Hepatocyte (in vitro differentiated cells): ENCODE measurements around the gene BTBD19.

Experiments used
- EZH2 ChIP-seq: fragments of 200-600 bp; sonication (generic); IDR thresholded peaks from 2 replicates; pipeline ENCODE4 v1.6.1; 2016; ENCODE audit warnings: antibody characterized with exemption, mild to moderate bottlenecking, borderline replicate concordance
- EZH2phosphoT487 ChIP-seq: fragments of 200-600 bp; sonication (generic); IDR thresholded peaks from one replicate; pipeline ENCODE4 v1.6.1; 2018; ENCODE audit warnings: antibody characterized with exemption, mild to moderate bottlenecking, low read depth, moderate library complexity; ENCODE audit not compliant: unreplicated experiment, severe bottlenecking
- TF ChIP-seq, protein P1 (sequence below): fragments of 200-600 bp; sonication (generic); IDR thresholded peaks from 2 replicates; pipeline ENCODE4 v1.5.1; 2016; ENCODE audit warnings: antibody characterized with exemption, mild to moderate bottlenecking; ENCODE audit not compliant: poor library complexity

DNA sequence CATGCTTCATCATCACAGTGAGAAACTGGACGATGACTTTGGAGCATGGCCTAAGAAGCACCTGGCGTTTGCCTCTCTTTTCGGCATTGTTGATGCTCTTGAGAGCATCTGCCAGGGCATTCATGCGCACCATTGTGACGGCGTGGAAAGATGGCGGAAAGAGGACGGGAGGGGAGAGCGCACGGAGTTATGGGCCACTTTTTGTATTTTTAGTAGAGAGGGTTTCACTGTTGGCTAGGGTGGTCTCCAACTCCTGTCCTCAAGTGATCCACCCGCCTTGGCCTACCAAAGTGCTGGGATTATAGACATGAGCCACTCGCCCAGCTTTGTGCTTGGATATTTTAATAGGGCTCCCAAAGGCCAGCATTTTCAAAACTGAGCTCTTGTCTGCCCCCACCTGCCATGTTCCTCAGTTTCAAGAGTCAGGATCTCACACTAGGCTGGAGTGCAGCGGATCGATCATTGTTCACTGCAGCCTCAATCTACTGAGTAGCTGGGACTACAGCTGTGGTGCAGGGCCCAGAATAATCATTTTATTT is 27.7 kb upstream of the BTBD19 start:
- TF ChIP-seq EZH2 (no peak), EZH2phosphoT487 (no peak)
- TF ChIP-seq, protein P1, sequence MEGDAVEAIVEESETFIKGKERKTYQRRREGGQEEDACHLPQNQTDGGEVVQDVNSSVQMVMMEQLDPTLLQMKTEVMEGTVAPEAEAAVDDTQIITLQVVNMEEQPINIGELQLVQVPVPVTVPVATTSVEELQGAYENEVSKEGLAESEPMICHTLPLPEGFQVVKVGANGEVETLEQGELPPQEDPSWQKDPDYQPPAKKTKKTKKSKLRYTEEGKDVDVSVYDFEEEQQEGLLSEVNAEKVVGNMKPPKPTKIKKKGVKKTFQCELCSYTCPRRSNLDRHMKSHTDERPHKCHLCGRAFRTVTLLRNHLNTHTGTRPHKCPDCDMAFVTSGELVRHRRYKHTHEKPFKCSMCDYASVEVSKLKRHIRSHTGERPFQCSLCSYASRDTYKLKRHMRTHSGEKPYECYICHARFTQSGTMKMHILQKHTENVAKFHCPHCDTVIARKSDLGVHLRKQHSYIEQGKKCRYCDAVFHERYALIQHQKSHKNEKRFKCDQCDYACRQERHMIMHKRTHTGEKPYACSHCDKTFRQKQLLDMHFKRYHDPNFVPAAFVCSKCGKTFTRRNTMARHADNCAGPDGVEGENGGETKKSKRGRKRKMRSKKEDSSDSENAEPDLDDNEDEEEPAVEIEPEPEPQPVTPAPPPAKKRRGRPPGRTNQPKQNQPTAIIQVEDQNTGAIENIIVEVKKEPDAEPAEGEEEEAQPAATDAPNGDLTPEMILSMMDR, result no peak
